ENCODE measurements around the gene HCFC1R1. TPM values are rescaled to one million over a fixed set of nuclear protein-coding genes. Genes with fewer than 3 reads are reported as not detected.

HCFC1R1 gene
- total RNA-seq, 4 donors from 2014 or later: 17.8 to 30.9 (median 27.9) TPM

GRCh38 chr16:3026003-3026378 lies 2.2 kb upstream of the HCFC1R1 start:
- TF ChIP-seq CTCF (IDR thresholded peaks at IDR 0.05; ENCODE audit: low read depth): no peak

- no peak for TF ChIP-seq CTCF (IDR thresholded peaks at IDR 0.05; ENCODE audit: low read depth)
Observed at GRCh38 chr16:3025032-3026002, 1.6 kb upstream of the HCFC1R1 start.

GRCh38 chr16:3023415-3023668 lies 400 bp downstream of the HCFC1R1 start:
- no peak for TF ChIP-seq CTCF (IDR thresholded peaks at IDR 0.05; ENCODE audit: low read depth)

- no peak for TF ChIP-seq CTCF (IDR thresholded peaks at IDR 0.05; ENCODE audit: low read depth)
Observed at GRCh38 chr16:3022684-3023414, 893 bp downstream of the HCFC1R1 start.

- no peak for TF ChIP-seq CTCF (IDR thresholded peaks at IDR 0.05; ENCODE audit: low read depth)
Observed at GRCh38 chr16:3022208-3022683, 1.5 kb downstream of the HCFC1R1 start.

GRCh38 chr16:3021449-3022207 lies 2.1 kb downstream of the HCFC1R1 start:
- no peak for TF ChIP-seq CTCF (IDR thresholded peaks at IDR 0.05; ENCODE audit: low read depth)

All from subcutaneous adipose tissue (tissue), 4 donors.